Astrocyte of the cerebellum (primary cell): ENCODE data around the gene GAL3ST3.
"Not testable (repeated sequence)": the region's sequence is repeated elsewhere in the genome, so short reads cannot be mapped to it uniquely, and the experiment has no call there.

Experiments used
- DNase-seq: peaks from one replicate; pipeline ENCODE4 v3.0.0-alpha.2; 2011; ENCODE audit warnings: low read depth
- H3K4me3 ChIP-seq: 2 replicates; pipeline ENCODE4 v1.5.1; 2011; ENCODE audit warnings: mild to moderate bottlenecking, low read depth, low read length, moderate library complexity
- in situ Hi-C: cut with HindIII; loops from 2 replicates; pipeline ENCODE4 v1.10.0; 2017; ENCODE audit warnings: low sequenced_read_pairs
- TF ChIP-seq, protein P1 (sequence below): IDR thresholded peaks from 2 replicates; pipeline ENCODE4 v1.5.1; 2012; ENCODE audit warnings: low read length, low read depth, moderate library complexity, mild to moderate bottlenecking; ENCODE audit errors: missing control alignments

GAL3ST3 gene

GRCh38 chr11:66048547-66049323 is at the start of gene GAL3ST3:
Gene GAL3ST3 (minus strand): TSS chr11:66049161. CDS start chr11:66045415, 3,746 bp downstream.
- H3K4me3 ChIP-seq, result peak within 1 kb of the TSS; percentile 24
- in situ Hi-C loops, result no loop called here
- TF ChIP-seq, protein P1, sequence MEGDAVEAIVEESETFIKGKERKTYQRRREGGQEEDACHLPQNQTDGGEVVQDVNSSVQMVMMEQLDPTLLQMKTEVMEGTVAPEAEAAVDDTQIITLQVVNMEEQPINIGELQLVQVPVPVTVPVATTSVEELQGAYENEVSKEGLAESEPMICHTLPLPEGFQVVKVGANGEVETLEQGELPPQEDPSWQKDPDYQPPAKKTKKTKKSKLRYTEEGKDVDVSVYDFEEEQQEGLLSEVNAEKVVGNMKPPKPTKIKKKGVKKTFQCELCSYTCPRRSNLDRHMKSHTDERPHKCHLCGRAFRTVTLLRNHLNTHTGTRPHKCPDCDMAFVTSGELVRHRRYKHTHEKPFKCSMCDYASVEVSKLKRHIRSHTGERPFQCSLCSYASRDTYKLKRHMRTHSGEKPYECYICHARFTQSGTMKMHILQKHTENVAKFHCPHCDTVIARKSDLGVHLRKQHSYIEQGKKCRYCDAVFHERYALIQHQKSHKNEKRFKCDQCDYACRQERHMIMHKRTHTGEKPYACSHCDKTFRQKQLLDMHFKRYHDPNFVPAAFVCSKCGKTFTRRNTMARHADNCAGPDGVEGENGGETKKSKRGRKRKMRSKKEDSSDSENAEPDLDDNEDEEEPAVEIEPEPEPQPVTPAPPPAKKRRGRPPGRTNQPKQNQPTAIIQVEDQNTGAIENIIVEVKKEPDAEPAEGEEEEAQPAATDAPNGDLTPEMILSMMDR, result no peak

GRCh38 chr11:66092125-66092524 is 43.2 kb upstream of the GAL3ST3 start:
- in situ Hi-C loops, H3K4me3 ChIP-seq, DNase-seq: not testable (repeated sequence)

More at GRCh38 chr11:66048547-66049323, at the start of gene GAL3ST3:
- DNase-seq, result no peak

DNA sequence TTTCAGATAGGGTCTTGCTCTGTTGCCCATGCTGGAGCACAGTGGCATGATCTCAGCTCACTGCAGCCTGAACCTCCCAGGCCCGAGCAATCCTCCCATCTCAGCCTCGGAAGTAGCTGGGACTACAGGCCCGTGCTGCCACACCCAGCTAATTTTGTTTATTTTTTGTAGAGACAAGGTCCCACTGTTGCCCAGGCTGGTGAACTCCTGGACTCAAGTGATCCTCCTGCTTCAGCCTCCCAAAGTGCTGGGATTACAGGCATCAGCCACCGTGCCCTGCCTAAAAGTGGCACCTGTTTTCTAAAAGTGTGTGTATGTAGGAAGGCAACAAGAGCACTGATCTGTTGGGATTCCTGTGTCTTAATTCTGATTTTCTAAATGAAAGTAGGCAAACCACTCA is 41.3 kb upstream of the GAL3ST3 start:
- TF ChIP-seq, protein P1, result no peak
- in situ Hi-C loops, result no loop called here
- DNase-seq, result no peak
- no peak overlapping the region for H3K4me3 ChIP-seq

DNA sequence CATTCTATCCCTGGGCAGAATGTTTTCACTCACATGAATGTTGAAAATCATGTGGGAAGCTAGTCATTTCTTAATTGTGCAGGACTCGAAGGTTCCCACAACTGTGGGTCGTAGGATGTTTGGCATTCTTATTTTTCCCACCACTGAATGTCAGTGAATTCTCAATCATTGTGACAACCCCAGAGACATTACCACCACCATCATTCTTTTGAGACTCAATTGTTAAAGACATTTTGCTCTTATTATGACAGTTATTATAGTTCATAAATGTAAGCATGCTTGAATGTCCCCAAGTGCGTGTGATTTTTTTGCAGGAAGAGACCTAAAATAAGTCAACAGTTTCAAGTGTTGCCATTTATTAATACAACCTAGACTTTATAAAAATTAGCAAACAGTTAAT is 40.1 kb upstream of the GAL3ST3 start:
- no peak for DNase-seq
- TF ChIP-seq, protein P1, result no peak
- no peak overlapping the region for H3K4me3 ChIP-seq
- in situ Hi-C loops, result no loop called here

DNA sequence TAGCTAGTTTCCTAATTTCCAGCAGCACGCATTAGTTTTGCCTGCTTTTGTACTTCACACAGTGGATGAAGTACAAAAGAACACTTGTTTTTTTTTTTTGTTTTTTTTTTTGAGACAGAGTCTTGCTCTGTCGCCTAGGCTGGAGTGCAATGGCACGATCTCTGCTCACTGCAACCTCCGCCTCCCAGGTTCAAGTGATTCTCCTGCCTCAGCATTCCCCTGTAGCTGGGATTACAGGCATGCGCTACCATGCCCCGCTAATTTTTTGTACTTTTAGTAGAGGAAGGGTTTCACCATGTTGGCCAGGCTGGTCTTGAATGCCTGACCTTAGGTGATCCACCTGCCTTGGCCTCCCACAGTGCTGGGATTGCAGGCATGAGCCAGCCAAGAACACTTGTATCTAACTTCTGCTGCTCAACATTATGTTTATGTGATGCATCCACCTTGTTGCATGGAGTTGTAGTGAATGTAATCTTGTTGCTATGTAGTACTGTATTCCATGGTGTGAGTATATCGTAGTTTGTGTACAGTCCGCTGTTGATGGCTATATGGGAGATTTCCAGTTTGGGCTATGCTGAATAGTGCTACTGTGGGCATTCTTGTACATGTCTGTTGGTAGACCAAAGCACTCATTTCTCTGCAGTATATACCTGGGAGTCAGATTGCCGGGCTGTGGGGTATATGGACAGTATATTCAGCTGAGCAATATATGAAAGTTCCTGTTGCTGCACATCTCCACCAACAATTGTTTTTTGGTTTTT is 38.4 kb upstream of the GAL3ST3 start:
- no peak for DNase-seq
- H3K4me3 ChIP-seq, result no peak overlapping the region
- TF ChIP-seq, protein P1, result no peak
- in situ Hi-C loops, result no loop called here

DNA sequence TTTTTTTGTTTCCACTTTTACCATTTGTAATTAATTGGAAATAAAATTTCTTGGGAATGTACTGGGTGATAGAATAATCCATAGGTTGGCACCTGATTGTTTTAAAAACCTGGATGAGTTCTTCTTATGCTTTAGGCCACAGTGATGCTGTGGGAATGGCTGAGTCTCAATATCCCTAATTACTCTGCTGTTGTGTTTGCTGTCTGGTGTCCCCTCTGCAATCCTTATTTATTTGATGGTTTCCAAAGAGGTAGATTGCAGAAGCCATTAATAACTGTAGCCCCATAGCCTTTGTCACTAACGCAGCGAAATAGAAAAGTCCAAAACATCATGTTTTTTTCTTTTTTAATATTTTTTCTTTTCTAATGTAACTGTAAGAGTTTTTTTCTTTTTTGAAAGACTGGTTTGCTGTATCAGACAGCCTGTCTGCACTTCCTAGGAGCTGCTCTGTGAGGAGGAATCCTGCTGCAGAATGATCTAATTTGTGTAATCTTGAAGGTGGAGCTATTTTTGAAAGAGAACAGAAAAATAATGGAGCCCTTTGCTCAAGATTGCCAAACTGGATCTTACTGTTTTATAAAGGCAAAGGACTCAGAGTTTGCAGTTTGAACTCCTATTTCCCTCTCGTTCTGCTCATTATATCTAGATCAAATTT is 36.0 kb upstream of the GAL3ST3 start:
- DNase-seq, result no peak
- in situ Hi-C loops, result loop anchor here (5.0 kb wide), 1 partner anchor 32 kb away; no protein-coding TSS in a partner anchor
- no peak overlapping the region for H3K4me3 ChIP-seq
- TF ChIP-seq, protein P1, result no peak
